DMS79 treated with DMSO at 0.1 percent for 48 hours (cell line): Measurements from ENCODE around the gene GRIP2.

Experiments
- DNase-seq: peaks from one replicate; lab custom pipeline; 2025; lab: John Stamatoyannopoulos, UW

The GRIP2 gene

GRCh38 chr3:14453876-14454638, 86.1 kb downstream of the GRIP2 start:
- peak; percentile 19 for DNase-seq

GRCh38 chr3:14452740-14453710, 87.1 kb downstream of the GRIP2 start:
- DNase-seq: peak; percentile 76

- DNase-seq: peak; percentile 3
Observed at GRCh38 chr3:14451844-14452739, 88.0 kb downstream of the GRIP2 start.

- no peak for DNase-seq
Observed at GRCh38 chr3:14450922-14451606, 89.1 kb downstream of the GRIP2 start.

GRCh38 chr3:14450506-14450905, 89.6 kb downstream of the GRIP2 start:
- no peak for DNase-seq

- DNase-seq: no peak
Observed at GRCh38 chr3:14448756-14449727, 91.1 kb downstream of the GRIP2 start.

- no peak for DNase-seq
Observed at GRCh38 chr3:14448063-14448462, 92.1 kb downstream of the GRIP2 start.

GRCh38 chr3:14446988-14447570, 93.1 kb downstream of the GRIP2 start:
- DNase-seq: no peak

GRCh38 chr3:14445773-14446172, 94.4 kb downstream of the GRIP2 start:
- no peak for DNase-seq

GRCh38 chr3:14444380-14444779, 95.8 kb downstream of the GRIP2 start:
- no peak for DNase-seq

- DNase-seq: no peak
Observed at GRCh38 chr3:14441920-14442300, 98.2 kb downstream of the GRIP2 start.

- DNase-seq: no peak
Observed at GRCh38 chr3:14441240-14441919, 98.8 kb downstream of the GRIP2 start.

- peak; percentile 71 for DNase-seq
Observed at GRCh38 chr3:14440531-14441239, 99.5 kb downstream of the GRIP2 start.

GRCh38 chr3:14440168-14440518, 100.0 kb downstream of the GRIP2 start:
- DNase-seq: no peak

GRCh38 chr3:14439501-14440167, 100.5 kb downstream of the GRIP2 start:
- DNase-seq: peak; percentile 68
